CD4-positive, alpha-beta T cell treated with Interleukin-6 for 4 hours (primary cell): ENCODE results near the gene RAB11FIP3.
A peak's percentile ranks its signal among the peaks of the same experiment; 100 is the strongest.
"Not testable (repeated sequence)": the region's sequence is repeated elsewhere in the genome, so short reads cannot be mapped to it uniquely, and the experiment has no call there.

Source experiments
- DNase-seq: peaks from one replicate; pipeline ENCODE4 v3.0.0-alpha.2; 2020; ENCODE audit warnings: mixed read lengths

RAB11FIP3 gene

GRCh38 chr16:425082-425718, at the start of gene RAB11FIP3:
Gene RAB11FIP3, plus strand, starts transcription at chr16:425649. Its CDS starts 358 bp downstream, at chr16:426007.
- DNase-seq: peak; percentile 90

DNA sequence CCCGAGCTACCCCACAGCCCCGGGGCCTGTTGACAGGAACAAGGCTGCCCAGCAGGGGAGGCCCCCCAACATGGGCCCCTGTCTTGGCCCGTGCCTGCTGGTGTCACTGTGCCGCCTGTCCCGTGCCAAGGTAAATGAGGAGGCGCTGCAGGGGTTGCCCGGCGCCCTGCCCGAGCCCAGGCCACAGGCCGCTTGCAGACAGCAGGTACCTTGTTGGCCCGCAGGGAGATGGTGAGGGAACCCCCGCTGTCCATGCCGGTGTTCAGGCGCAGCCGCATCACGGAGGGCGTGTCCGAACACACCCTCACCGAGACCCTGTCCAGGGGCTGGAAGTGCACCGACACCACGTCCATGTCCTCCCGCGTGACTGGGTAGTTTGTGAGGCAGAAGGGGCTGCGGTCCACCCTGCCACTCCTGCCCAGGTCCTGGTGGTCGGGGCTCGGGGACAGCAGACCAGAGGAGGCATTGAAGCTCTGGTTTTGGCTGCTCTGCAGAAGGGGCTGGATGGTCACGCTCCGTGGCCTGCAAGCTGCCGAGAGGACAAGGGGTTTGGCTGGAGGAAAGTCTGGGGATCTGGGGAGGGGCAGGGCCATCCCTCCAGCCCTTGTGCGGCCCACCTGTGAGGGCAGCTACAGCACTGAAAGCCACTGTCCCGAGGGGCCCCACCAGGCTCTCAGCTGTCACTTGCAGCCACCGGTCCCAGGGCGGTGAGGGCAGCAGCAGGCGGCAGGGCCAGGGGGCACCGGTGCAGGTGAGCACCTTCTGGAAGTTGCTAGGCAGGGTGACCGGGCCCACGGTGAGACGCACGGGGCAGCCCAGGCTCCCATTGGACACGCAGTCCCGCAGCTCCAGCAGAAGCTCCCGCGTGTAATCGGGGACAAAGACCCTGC, 49.3 kb upstream of the RAB11FIP3 start:
- no peak for DNase-seq

- DNase-seq: no peak
These were observed 48.5 kb upstream of the RAB11FIP3 start for GRCh38 chr16:376817-377418.

GRCh38 chr16:377419-377951, 48.0 kb upstream of the RAB11FIP3 start:
- DNase-seq: no peak

DNA sequence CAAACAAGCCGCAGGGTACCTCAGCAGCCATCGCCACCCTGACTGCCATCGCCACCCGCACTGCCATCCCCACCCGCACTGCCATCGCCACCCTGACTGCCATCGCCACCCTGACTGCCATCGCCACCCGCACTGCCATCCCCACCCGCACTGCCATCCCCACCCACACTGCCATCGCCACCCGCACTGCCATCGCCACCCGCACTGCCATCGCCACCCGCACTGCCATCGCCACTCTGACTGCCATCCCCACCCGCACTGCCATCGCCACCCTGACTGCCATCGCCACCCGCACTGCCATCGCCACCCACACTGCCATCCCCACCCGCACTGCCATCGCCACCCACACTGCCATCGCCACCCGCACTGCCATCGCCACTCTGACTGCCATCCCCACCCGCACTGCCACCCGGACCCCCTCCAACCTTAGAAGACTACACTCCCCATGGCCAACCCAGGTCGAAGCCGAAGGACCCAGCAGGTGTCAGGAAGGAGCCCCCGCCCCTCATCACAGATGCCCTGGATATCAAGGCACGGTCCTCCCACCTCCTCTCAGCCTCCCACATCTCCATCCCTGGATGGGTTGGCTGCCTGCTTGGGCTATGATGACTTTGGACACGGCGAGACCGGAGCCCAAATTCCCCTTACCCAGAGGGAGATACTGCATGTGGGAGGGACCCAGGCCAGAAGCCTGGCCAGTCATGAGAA, 47.2 kb upstream of the RAB11FIP3 start:
- not testable (repeated sequence) for DNase-seq

- DNase-seq: no peak
These were observed 46.6 kb upstream of the RAB11FIP3 start for GRCh38 chr16:378821-379182.

- no peak for DNase-seq
These were observed 46.1 kb upstream of the RAB11FIP3 start for GRCh38 chr16:379183-379960.

DNA sequence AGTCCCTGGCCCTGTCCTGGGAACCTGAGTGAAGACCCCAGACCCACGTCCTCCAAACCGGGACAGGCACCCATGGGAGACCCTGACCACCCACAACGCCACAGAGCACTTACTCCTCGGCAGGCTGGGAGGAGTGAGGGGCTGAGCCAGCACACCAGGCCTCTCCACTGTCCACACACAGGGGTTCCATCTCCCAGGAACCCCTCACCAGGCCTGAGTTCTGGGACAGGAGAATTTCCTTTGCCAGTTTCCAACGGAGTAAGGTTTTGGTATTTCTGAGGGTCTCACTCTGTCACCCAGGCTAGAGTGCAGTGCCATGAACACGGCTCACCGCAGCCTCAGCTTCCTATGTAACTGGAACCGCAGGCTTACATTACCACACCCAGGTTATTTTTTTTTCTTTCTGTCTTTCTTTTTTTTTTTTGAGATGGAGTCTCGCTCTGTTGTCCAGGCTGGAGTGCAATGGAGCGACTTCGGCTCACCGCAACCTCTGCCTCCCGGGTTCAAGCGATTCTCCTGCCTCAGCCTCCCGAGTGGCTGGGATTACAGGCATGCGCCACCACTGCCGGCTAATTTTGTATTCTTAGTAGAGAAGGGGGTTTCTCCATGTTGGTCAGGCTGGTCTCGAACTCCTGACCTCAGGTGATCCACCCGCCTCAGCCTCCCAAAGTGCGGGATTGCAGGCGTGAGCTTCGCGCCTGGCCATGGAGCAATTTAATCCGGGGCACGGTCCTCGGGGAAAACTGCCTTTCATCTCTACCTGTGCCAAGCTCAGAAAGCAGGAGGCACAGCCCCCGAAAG, 45.3 kb upstream of the RAB11FIP3 start:
- DNase-seq: peak; percentile 44

GRCh38 chr16:380762-381011, 44.8 kb upstream of the RAB11FIP3 start:
- no peak for DNase-seq

- DNase-seq: peak; percentile 61
These were observed 44.2 kb upstream of the RAB11FIP3 start for GRCh38 chr16:381012-381788.

- peak; percentile 80 for DNase-seq
These were observed 43.4 kb upstream of the RAB11FIP3 start, which contains the start of gene PGAP6 for GRCh38 chr16:381789-382717. Gene PGAP6, minus strand, starts transcription at chr16:381978. Its CDS starts 157 bp downstream, at chr16:381821.

- DNase-seq: peak; percentile 72
These were observed 42.0 kb upstream of the RAB11FIP3 start for GRCh38 chr16:383326-384051.

DNA sequence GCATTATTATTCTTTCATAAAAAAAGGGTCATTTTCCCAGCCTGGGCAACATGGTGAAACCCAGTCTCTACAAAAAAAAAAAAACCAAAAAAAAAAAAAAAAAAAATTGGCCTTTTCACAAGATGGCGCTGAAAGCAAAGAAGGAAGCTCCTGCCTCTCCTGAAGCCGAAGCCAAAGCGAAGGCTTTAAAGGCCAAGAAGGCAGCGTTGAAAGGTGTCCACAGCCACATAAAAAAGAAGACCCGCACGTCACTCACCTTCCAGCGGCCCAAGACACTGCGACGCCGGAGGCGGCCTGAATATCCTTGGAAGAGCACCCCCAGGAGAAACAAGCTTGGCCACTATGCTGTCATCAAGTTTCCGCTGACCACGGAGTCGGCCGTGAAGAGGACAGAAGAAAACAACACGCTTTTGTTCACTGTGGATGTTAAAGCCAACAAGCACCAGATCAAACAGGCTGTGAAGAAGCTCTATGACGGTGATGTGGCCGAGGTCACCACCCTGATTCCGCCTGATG, 38.8 kb upstream of the RAB11FIP3 start:
- DNase-seq: no peak

DNA sequence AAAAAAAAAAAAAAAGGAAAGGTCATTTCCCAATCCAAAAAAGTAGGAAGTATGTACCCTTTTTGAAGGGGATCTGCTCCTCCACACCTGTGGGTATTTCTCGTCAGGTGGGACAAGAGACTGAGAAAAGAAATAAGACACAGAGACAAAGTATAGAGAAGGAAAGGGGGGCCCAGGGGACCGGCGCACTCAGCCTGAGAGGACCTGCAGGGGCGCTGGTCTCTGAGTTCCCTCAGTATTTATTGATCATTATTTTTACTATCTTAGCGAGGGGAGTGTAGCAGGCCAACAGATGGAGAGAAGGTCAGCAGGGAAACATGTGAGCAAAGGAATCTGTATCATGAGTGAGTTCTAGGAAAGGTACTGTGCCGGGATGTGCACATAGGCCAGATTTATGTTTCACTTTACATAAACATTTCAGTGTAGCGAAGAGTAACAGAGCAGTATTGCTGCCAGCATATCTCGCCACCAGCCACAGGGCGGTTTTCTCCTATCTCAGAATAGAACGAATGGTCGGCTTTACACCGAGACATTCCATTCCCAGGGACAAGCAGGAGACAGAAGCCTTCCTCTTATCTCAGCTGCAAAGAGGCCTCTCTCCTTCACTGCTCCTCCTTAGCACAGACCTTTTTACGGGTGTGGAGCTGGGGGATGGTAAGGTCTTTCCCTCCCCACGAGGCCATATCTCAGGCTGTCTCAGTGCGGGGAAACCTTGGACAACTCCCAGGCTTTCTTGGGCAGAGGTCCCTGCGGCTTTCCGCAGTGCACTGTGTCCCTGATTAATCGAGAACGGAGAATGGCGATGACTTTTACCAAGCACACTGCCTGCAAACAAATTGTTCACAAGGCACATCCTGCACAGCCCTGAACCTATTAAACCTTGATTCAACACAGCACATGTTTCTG, 37.4 kb upstream of the RAB11FIP3 start:
- not testable (repeated sequence) for DNase-seq

- DNase-seq: no peak
These were observed 36.1 kb upstream of the RAB11FIP3 start for GRCh38 chr16:389352-389751.

DNA sequence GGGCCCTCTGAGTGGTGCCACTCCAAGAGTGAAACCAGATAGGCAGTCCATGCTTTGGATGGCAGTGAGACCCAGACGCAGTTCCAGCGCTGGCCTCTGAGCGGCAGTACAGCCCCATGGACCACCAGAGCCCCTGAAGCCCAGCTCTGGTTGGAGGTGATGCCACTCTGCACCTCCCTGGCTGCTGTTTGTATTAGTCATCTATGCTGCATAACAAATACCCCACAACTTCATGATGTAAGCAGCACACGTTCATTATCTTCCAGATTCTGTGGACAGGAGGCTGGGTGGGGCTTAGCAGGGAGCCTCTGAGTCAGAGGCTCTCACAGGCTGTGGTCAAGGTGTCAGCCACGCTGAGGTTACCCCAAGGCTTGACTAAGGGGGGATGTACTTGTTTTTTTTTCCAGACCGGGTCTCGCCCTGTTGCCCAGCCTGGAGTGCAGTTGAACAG, 33.5 kb upstream of the RAB11FIP3 start:
- peak; percentile 78 for DNase-seq

DNA sequence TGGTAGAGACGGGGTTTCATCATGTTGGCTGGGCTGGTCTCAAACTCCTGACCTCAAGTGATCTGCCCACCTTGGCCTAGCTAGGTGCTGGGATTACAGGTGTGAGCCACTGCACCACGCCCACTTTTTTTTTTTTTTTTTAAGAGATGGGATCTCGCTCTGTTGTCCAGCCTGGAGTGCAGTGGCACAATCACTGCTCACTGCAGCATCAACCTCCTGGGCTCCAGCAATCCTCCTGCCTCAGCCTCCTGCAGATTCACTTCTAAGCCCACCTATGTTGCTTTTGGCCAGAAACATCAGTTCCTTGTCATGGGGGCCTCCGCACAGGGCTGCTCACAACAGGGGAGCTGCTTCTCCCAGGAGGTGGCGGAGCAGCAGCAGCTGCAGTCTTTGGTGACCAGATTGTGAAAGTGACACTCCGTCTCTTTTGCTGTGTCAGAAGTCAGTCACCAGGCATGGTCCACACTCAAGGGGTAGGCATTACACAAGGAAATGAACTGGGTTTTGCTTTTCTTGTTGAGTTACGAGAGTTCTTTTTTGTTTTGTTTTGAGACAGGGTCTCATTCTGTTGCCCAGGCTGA, 32.9 kb upstream of the RAB11FIP3 start:
- no peak for DNase-seq
